HK-2 (cell line): ENCODE data around the gene DQX1.

ENCODE experiments used
- DNase-seq: peaks from one replicate; pipeline ENCODE4 v3.0.0-alpha.2; 2018; ENCODE audit not compliant: unreplicated experiment

The DQX1 gene

GRCh38 chr2:74532222-74532621, 6.2 kb upstream of the DQX1 start:
- DNase-seq, result no peak

DNA sequence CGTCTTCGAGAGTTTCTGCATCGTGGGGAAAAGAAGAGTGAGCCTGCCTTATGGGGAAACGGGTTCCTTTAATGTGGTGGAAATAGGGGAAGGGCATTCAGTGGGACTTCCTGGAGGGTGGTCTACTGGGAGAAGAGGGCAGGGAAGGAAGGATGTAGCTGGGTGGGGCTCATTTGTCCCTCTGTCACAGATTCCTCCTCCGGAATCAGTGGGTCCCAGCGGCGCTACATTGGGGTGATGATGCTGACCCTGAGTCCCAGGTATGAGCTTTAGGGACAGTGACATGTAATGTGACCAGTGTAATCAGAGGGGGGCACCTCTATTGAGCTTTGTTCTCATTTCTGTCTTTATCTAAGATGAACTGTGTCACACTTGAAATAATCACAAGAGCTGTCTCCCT, 5.6 kb upstream of the DQX1 start:
- DNase-seq, result no peak

GRCh38 chr2:74530239-74531187, 4.5 kb upstream of the DQX1 start:
- DNase-seq, result peak; percentile 36

- DNase-seq, result peak; percentile 99
These were observed 3.6 kb upstream of the DQX1 start, which contains the start of the genes AUP1 and HTRA2 for GRCh38 chr2:74529357-74530238. Gene AUP1 (minus strand): TSS chr2:74529706. CDS start chr2:74529629, 77 bp downstream. Gene HTRA2 (plus strand): TSS chr2:74529933. CDS start chr2:74530007, 74 bp downstream.

DNA sequence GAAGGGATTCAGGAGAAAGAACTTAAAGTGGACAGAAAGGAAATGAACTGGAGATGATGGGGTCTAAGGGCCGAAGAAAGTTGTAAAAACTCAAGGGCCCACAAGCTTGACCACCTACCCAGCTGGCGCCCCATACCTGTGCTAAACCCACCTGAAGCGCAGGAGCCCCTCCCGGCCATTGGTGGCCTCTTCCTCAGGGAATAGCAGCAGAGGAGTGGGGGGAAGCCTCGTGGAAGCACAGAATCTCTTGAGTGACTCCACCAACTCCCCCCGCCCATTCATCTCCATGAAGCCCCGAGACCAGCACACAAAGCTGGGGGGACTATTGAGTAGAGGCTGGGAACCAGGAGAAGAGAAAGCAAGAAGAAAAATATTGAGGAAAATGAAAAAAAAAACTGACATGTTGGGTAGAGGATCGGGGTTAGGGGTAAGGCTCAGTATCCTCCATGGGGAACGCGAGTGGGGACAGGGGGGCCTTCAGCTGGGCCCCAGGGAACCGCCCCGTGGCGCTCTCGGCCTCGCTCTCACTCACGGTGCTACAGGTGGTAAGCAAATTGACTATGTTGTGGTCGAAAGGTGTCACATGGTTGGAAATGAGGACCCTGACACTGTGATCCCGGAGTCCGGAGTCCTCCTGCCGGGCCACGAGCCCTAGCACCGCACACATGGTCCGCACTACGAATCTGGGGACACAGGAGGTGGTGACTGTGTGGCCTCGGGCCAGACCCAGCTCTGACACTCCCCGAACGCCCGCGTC, 2.7 kb upstream of the DQX1 start:
- DNase-seq, result no peak

GRCh38 chr2:74527741-74528140, 1.7 kb upstream of the DQX1 start:
- DNase-seq, result no peak

GRCh38 chr2:74526649-74527230, 709 bp upstream of the DQX1 start:
- DNase-seq, result no peak

GRCh38 chr2:74524955-74525716, 895 bp downstream of the DQX1 start:
- no peak for DNase-seq

DNA sequence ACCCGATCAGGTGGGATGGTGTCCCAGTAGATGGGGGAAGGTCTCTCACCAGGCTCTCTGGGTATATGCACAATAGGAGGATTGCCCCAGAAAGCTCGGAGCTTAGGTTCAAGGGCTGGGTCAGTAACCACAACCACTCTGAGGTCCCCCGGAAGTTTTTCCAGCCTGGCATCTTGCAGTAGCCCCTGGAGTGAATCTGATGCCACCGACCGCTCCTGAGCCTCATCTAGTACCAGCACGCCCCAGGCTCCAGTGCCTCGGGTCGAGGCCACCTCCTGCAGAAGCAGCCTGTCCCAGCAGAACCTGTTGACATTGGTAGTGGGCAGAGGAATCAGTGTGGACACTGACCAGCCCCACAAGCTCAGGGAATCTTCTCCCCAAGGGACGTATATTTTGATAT, 2.0 kb downstream of the DQX1 start:
- DNase-seq, result no peak

DNA sequence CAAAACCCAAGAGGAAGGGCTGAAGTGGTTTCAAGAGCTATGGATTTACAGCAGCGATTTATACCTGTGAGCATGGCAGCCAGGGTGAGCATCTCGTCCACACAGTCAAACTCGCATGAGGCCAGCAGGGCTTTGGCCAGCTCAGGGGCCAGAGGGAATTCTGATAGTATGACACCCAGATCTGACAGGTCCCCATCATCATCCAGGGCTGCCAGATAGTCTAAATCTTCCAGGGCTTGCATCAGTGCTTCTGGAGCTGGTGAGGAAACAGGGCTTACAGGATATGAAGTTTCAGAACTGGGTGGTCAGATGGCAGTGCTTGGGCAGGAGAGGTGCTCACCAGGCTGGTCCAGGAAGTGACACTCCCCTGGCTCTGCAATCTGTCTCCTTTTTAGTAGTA, 3.5 kb downstream of the DQX1 start:
- DNase-seq, result no peak

GRCh38 chr2:74516650-74517049, 9.4 kb downstream of the DQX1 start:
- DNase-seq, result no peak

DNA sequence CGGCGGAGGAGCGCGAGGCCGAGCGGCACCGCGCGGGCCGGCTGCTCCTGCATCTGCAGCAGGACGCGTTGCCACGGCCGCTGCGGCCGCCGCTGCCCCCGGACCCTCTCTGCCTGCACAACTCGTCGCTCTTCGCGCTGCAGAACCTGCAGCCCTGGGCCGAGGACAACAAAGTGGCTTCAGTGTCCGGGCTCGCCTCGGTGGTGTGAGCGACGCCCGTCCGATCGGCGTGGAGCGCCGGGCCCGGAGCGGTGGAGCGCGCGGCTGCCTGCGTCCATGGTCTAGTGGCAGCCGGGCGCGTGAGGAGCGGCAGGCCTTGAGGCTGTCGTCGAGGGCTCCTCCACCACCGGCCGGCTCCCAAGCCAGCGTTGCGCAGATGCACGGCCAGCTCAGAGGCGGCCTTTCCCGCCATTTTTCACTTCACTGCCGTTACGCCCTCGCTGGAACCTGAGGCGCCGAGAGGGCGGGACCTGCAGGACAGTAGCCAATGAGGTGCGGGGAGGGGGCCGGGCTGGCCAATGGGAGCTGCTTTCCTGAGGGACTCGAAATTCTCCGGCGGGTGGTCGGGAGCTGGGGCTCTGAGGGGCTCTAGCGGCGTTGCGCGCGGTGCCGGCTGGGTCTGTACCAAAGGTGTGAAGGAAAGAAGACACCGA, 9.9 kb downstream of the DQX1 start:
- no peak for DNase-seq

DNA sequence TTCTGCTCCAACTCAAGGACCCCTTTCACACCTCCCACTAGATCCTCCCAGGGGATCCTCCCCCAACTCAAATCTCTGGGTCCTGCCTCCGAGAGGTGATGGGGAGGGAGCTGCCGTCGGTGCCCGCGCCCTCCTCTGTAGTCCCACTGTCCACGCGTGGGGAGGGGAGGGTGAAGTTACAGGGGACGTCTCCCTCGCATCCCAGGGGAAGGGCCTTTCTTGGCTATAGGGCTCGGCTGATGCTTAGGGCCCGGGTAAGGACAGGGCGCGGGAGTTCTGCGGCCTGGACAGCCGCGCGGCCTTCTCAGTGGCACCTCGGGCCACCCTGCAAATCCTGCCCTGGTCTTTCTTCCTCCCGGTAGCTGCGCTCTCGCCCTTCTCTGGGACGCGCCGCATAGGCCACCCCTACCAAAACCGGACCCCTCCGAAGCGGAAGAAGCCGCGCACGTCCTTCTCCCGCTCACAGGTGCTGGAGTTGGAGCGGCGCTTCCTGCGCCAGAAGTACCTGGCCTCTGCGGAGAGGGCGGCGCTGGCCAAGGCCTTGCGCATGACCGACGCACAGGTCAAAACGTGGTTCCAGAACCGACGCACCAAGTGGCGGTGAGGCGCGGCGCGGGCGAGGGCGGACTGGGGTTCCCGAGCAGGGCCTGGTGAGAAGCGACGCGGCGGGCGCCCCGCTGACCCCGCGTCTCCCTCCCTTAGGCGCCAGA, 10.6 kb downstream of the DQX1 start:
- no peak for DNase-seq

DNA sequence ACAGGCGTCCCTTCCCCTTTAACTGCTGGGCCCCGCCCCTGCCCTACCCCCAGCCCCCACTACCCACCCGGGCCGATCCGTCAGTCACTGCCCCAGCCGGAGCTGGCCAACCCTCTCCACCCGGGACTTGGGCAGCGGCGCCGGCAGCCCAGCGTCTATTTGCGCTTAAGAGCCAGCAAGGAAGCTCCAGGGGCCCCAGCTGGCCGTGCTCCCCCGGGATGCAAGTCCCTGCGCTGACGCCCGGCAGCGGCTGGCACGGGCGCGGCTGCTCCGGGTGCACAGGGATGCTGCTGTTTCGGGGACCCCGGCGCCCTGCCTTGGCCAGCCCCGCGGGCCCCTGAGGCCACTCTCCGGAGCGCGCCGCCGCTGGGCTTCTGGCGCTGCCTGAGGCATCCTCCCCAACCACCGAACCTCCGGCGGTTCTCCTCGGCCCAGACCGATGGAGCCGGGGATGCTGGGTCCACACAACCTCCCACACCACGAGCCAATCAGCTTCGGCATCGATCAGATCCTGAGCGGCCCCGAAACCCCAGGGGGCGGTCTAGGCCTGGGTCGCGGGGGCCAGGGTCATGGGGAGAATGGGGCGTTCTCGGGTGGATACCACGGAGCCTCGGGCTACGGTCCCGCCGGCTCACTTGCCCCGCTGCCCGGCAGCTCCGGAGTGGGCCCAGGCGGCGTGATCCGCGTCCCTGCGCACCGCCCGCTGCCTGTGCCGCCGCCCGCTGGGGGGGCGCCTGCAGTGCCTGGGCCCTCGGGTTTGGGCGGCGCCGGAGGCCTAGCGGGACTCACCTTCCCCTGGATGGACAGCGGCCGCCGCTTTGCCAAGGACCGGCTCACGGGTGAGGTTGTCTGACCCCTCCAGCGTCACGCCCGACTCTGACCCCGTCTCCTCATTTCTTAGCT, 11.4 kb downstream of the DQX1 start, which contains the start of gene TLX2:
Gene TLX2, plus strand, starts transcription at position 83 of the 903 bp plus-strand sequence. Its CDS starts 357 bp downstream, at position 440.
- no peak for DNase-seq

DNA sequence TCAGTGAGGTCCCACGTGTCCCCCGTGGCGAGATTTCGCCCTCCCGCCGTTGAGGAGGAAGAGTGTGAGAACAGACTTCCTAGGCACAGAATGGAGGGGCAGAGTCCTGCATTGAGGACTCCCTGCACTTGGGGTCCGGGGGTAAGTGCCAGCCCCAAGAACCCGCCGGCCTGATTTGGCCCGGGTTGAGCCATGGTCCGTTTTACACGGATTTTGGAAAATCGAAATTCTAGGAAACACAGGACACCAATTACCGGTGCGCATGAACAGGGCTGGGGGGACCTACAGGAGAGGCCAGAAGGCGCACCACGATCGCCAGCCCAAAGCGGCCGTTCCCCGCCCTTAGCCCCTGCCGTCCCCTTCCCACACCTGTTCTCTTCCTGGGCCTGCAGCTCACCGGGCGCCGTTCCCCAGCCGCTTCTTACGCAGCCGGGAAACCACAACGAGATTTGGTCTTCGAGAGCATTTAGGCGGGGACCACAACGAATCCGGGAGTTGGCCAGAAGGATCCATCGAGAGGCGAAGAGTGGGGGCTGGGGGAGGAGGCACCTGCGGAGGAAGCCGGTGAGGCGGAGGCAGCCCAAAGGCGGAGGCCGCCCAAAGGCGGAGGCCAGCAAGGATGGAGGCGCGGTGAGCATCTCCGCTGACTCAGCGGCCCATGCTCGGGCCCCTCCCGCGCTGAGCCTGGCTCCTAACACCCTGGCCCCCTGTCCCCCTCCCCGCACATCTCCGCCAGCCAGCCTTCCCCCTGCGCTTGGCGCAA, 12.2 kb downstream of the DQX1 start:
- DNase-seq, result no peak

GRCh38 chr2:74512744-74513604, 13.1 kb downstream of the DQX1 start:
- no peak for DNase-seq
